T1000 (cell line): ENCODE measurements around the gene SSX2.
"Not testable (repeated sequence)": the region's sequence is repeated elsewhere in the genome, so short reads cannot be mapped to it uniquely, and the experiment has no call there.

Source experiments
- DNase-seq: peaks from one replicate; lab custom pipeline; 2025; ENCODE audit warnings: mixed read lengths; lab: John Stamatoyannopoulos, UW

Gene SSX2

GRCh38 chrX:52707078-52707477, at the start of gene SSX2:
Gene SSX2 (minus strand): TSS chrX:52707178. CDS start chrX:52705749, 1,429 bp downstream.
- DNase-seq = not testable (repeated sequence)

- not testable (repeated sequence) for DNase-seq
Observed at GRCh38 chrX:52750952-52751351, 44.0 kb upstream of the SSX2 start, which contains the start of gene SSX2B. Gene SSX2B (plus strand): TSS chrX:52751252. CDS start chrX:52752681, 1,429 bp downstream.

GRCh38 chrX:52692034-52692433, 14.9 kb downstream of the SSX2 start:
- not testable (repeated sequence) for DNase-seq

- not testable (repeated sequence) for DNase-seq
Observed at GRCh38 chrX:52662218-52662617, 44.8 kb downstream of the SSX2 start.

- not testable (repeated sequence) for DNase-seq
Observed at GRCh38 chrX:52655475-52655874, 51.5 kb downstream of the SSX2 start.

- not testable (repeated sequence) for DNase-seq
Observed at GRCh38 chrX:52654800-52655199, 52.2 kb downstream of the SSX2 start, which contains the start of gene SSX7. Gene SSX7 (minus strand): TSS chrX:52654900. CDS start chrX:52653472, 1,428 bp downstream.

GRCh38 chrX:52650676-52651075, 56.3 kb downstream of the SSX2 start:
- DNase-seq = not testable (repeated sequence)

- not testable (repeated sequence) for DNase-seq
Observed at GRCh38 chrX:52648956-52649355, 58.0 kb downstream of the SSX2 start.
